Uterus (tissue), 4 donors: ENCODE data around the gene OR10G3. TPM values are rescaled to one million over a fixed set of nuclear protein-coding genes. Genes with fewer than 3 reads are reported as not detected.
A peak's percentile ranks its signal among the peaks of the same experiment; 100 is the strongest.

Source experiments
- DNase-seq, 2 donors: peaks; one replicate each; pipeline ENCODE4 v3.0.0-alpha.2; 2019 to 2020
- H3K27ac ChIP-seq, 2 donors: fragments of 200-600 bp; sonication (generic); 1 replicate in 1 of 2; 2 replicates in 1 of 2; pipeline ENCODE4 v1.5.1; 2016 to 2018
- H3K27me3 ChIP-seq, 2 donors: fragments of 200-600 bp; sonication (generic); one replicate each; pipeline ENCODE4 v1.5.1; 2018 to 2019; ENCODE audit warnings: control low read depth in 1 of 2
- H3K36me3 ChIP-seq, 2 donors: fragments of 200-600 bp; sonication (generic); one replicate each; pipeline ENCODE4 v1.5.1; 2019; ENCODE audit warnings: control low read depth in 1 of 2
- H3K4me1 ChIP-seq, 2 donors: fragments of 200-600 bp; sonication (generic); one replicate each; pipeline ENCODE4 v1.5.1; 2018 to 2019; ENCODE audit warnings: control low read depth in 1 of 2
- H3K4me3 ChIP-seq, 2 donors: fragments of 200-600 bp; sonication (generic); 1 replicate in 1 of 2; 2 replicates in 1 of 2; pipeline ENCODE4 v1.5.1; 2018 to 2019; ENCODE audit warnings: mild to moderate bottlenecking in 1 of 2
- H3K9me3 ChIP-seq, 2 donors: fragments of 200-600 bp; sonication (generic); one replicate each; pipeline ENCODE4 v1.5.1; 2019; ENCODE audit warnings: control low read depth in 1 of 2
- CTCF ChIP-seq, 4 experiments: fragments of 200-600 bp in 2 of 4; fragments of 450-650 bp in 2 of 4; sonication (generic) in 2 of 4; IDR thresholded peaks; one replicate each; pipeline ENCODE4 v1.5.1; 2016 to 2019; ENCODE audit warnings: antibody characterized with exemption in 4 of 4, mild to moderate bottlenecking in 2 of 4, moderate library complexity in 1 of 4
- POLR2A ChIP-seq, 2 donors: fragments of 450-650 bp; IDR thresholded peaks; one replicate each; pipeline ENCODE4 v1.6.1; 2016; ENCODE audit warnings: antibody characterized with exemption in 2 of 2, mild to moderate bottlenecking in 1 of 2, moderate library complexity in 1 of 2
- intact Hi-C: fragments of 100-400 bp; cut with DNase I; formaldehyde crosslinking; loops from one replicate; pipeline ENCODE4 v1.15.1; 2023; ENCODE audit warnings: low total_unique reads
- total RNA-seq, 4 donors: library from RNA; depleted of rRNA in 3 of 4; stranded (reverse); fragments of >200 nt in 3 of 4; gene quantifications; one replicate each; pipeline versions ENCODE4 v1.1.0 to v1.2.4, GENCODE V29; 2014 to 2023
- donor health status: DM: yes; HTN: yes; CAD: no.

The OR10G3 gene
- total RNA-seq, 4 donors from 2014 or later = not detected

GRCh38 chr14:21535545-21536417, 44.1 kb downstream of the OR10G3 start:
- Histone ChIP-seq H3K36me3 (no peaks in the 10 kb centered on the region), H3K9me3 (no peaks in the 10 kb centered on the region), H3K27ac (no peak overlapping the region), H3K4me3 (peak overlapping the region; percentile 0 to 35), H3K27me3 (no peaks in the 10 kb centered on the region), H3K4me1 (no peaks in the 10 kb centered on the region)
- TF ChIP-seq POLR2A (IDR thresholded peaks at IDR 0.05) (no peak), CTCF (IDR thresholded peaks at IDR 0.05) (no peak)
- intact Hi-C loops = no loop called here
- no peak for DNase-seq

- no peak overlapping the region for H3K27ac ChIP-seq
- H3K36me3 ChIP-seq = no peaks in the 10 kb centered on the region
- DNase-seq = no peak
- intact Hi-C loops = no loop called here
- H3K27me3 ChIP-seq = no peaks in the 10 kb centered on the region
- H3K4me1 ChIP-seq = no peaks in the 10 kb centered on the region
- TF ChIP-seq CTCF (IDR thresholded peaks at IDR 0.05) = no peak
- TF ChIP-seq POLR2A (IDR thresholded peaks at IDR 0.05) = no peak
- H3K4me3 ChIP-seq = no peak overlapping the region
- no peaks in the 10 kb centered on the region for H3K9me3 ChIP-seq
Measured at GRCh38 chr14:21534576-21534975, 45.3 kb downstream of the OR10G3 start.

- Histone ChIP-seq H3K4me1 (no peaks in the 10 kb centered on the region), H3K4me3 (no peak overlapping the region), H3K36me3 (no peaks in the 10 kb centered on the region), H3K27ac (no peak overlapping the region), H3K9me3 (no peaks in the 10 kb centered on the region), H3K27me3 (no peaks in the 10 kb centered on the region)
- intact Hi-C loops = no loop called here
- TF ChIP-seq POLR2A (IDR thresholded peaks at IDR 0.05) = no peak
- TF ChIP-seq CTCF (IDR thresholded peaks at IDR 0.05) = no peak
- no peak for DNase-seq
Measured at GRCh38 chr14:21533294-21533693, 46.6 kb downstream of the OR10G3 start.

GRCh38 chr14:21529515-21529914, 50.4 kb downstream of the OR10G3 start:
- H3K4me3 ChIP-seq = no peak overlapping the region
- H3K9me3 ChIP-seq = no peaks in the 10 kb centered on the region
- H3K27me3 ChIP-seq = no peaks in the 10 kb centered on the region
- TF ChIP-seq CTCF (IDR thresholded peaks at IDR 0.05) = no peak
- no peak for TF ChIP-seq POLR2A (IDR thresholded peaks at IDR 0.05)
- H3K27ac ChIP-seq = no peak overlapping the region
- no peak for DNase-seq
- intact Hi-C loops = no loop called here
- H3K36me3 ChIP-seq = no peaks in the 10 kb centered on the region
- no peaks in the 10 kb centered on the region for H3K4me1 ChIP-seq
